SH-SY5Y (cell line): ENCODE results near the gene POLD2.

Source experiments
- GATA2 ChIP-seq: IDR thresholded peaks from 2 replicates; pipeline ENCODE4 v1.6.1; 2011; ENCODE audit warnings: mild to moderate bottlenecking, low read depth, low read length
- GATA3 ChIP-seq: IDR thresholded peaks from 2 replicates; pipeline ENCODE4 v1.6.1; 2011; ENCODE audit warnings: low read depth, mild to moderate bottlenecking, low read length, moderate library complexity

The POLD2 gene

DNA sequence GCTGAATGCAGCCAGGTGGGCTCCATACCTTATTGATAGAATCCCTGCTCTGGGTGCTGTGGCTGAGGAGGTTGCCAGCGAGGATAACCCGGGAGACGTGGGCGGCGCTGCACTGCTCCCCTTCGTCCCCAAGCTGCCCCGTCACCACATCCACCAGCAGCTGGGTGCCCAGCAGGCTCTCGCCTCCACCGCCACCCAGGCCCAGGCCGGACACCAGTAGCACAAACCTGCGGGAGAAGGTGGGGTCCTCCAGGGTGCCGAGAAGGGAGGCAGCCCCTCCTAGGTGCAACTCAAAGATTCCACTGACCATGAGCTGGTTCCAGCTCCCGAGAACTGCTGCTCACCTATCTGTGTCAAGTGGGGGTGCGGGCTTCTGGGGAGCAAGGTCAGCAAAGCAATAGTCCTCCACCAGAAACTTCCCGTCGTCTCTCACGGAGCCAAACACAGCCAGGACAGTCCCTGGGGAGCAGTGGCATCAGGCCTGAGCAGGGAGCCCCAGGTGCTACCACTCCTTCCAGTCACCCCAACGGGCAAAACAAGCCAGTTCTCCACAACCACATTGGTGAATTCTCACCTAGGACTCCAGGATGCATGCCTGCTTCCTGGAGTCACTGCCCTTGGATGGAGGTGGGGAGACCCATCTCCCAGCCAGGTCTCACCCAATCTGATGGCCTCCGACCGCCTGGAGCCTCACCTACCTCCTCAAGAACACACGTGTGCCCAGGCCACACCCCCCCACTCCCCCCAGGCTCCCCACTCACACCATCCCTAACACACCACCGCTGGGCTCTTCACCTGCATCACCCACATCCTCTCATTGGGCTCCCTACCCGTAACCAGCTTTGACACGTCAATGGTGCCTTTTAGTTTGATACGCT is 6.3 kb downstream of the POLD2 start:
- TF ChIP-seq GATA2 = no peak

DNA sequence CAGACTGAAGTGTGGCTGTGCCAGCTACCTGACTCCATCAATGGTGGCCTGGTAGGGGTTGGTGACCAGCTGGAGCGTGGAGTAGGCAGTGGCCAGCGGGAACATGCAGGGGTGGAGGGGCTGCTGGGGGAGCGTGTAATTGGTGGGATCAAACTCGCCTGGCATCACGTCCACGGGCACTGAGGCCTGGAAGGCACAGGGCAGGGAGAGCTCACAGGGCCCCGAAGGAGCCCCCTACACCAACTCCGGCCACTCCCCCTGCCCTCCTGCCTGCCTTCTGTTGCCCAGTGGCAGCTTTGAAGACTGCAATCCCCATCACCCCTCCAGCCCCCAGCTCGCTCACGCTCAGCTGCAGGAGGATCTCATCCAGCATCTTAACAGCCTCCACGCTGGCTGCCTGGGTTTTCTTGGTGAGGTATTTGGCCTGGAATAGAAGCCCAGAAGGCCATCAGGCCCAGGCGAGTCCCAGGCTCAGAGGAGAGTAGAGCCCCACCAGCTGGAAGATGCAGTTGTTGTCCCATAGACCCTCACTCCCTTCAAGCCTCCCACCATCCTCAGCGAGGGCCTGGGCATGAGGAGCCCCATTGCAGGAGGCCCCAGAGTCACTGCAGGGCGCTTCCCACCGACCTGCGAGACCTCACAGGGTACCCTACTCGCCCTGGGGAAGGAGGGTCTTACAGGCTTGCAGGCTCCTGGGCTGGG is 7.1 kb downstream of the POLD2 start:
- TF ChIP-seq GATA3 = no peak
- no peak for TF ChIP-seq GATA2

DNA sequence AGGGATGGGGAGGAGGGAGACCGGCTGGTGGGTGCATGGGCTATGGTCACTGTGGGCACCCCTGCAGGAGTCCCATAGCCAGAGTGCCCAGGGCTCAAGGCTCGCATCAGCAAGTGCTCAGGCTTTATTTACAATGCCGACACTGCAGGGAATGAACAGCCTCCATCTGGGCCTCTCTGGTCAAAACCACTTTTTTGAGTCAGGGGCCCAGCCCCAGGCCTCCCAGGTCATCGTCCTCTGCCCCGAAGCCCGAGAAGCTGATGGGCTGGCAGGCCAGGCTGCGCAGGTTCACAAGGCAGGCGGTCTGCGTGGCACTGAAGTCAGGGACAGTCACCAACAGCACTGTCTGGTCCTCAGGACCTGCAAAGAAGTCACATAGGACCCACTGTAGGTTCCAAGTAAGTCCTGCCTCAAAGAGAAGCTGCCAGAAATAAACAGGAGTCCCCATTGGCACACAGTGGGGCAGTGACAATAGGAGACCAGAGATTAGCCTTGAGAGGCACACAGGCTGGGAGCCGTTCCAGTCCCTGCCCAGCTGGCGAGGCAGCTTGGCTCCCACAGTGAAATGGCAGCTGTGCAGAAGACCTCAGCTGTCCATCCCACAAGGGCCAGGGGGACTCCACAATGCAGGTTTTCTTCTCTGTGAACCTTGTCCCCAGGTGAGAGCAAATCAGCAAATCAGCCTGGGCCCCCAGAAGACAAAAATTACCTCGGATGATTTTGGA is 8.6 kb downstream of the POLD2 start:
- TF ChIP-seq GATA3 = no peak
- TF ChIP-seq GATA2 = no peak

DNA sequence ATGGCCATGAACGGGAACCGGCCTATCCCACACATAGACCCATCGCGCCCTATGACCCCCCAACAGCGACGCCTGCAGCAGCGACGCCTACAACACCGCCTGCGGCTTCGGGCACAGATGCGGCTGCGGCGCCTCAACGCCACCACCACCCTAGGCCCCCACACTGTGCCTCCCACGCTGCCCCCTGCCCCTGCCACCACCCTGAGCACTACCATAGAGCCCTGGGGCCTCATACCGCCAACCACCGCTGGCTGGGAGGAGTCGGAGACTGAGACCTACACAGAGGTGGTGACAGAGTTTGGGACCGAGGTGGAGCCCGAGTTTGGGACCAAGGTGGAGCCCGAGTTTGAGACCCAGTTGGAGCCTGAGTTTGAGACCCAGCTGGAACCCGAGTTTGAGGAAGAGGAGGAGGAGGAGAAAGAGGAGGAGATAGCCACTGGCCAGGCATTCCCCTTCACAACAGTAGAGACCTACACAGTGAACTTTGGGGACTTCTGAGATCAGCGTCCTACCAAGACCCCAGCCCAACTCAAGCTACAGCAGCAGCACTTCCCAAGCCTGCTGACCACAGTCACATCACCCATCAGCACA is 9.5 kb downstream of the POLD2 start:
- TF ChIP-seq GATA3 (no peak), GATA2 (no peak)

DNA sequence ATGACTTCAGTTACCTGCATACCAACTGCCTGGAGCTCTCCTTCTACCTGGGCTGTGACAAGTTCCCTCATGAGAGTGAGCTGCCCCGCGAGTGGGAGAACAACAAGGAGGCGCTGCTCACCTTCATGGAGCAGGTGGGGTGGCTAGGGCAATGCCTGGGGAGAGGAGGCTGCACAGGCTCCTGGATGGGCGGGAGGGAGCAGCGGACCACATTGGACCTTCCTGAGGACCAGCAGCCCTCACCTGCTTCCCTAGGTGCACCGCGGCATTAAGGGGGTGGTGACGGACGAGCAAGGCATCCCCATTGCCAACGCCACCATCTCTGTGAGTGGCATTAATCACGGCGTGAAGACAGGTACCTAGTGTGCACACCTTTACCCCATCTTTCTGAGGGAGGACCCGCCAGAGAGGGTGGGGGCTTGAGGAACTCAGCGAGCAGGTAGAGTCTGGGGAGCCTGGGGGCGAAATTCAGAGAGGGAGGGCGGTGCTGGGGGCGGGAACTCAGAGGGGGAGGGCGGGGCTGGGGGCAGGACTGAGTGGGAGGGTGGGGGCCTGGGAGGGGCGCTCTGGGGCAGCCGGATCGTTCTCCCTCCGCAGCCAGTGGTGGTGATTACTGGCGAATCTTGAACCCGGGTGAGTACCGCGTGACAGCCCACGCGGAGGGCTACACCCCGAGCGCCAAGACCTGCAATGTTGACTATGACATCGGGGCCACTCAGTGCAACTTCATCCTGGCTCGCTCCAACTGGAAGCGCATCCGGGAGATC is 10.2 kb downstream of the POLD2 start:
- TF ChIP-seq GATA3 (no peak), GATA2 (no peak)

DNA sequence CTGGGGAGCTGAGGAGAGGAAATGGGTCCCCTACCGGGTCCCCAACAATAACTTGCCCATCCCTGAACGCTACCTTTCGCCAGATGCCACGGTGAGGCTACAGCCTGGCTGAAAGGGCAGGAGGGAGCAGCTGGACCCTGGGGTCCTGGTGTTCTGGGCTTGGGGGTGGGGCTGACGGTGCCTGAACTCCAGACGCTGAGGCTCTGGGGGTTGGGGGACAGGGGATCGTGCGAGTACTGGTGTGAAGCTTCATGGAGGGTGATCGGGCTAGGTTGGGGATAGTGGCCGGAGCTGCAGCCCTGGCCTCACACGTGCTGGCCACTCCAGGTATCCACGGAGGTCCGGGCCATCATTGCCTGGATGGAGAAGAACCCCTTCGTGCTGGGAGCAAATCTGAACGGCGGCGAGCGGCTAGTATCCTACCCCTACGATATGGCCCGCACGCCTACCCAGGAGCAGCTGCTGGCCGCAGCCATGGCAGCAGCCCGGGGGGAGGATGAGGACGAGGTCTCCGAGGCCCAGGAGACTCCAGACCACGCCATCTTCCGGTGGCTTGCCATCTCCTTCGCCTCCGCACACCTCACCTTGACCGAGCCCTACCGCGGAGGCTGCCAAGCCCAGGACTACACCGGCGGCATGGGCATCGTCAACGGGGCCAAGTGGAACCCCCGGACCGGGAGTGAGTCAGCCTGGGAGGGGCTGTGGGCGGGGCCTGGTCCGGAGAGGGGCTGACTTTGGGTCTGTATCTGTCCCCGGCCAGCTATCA is 10.9 kb downstream of the POLD2 start:
- TF ChIP-seq GATA3 (no peak), GATA2 (no peak)

DNA sequence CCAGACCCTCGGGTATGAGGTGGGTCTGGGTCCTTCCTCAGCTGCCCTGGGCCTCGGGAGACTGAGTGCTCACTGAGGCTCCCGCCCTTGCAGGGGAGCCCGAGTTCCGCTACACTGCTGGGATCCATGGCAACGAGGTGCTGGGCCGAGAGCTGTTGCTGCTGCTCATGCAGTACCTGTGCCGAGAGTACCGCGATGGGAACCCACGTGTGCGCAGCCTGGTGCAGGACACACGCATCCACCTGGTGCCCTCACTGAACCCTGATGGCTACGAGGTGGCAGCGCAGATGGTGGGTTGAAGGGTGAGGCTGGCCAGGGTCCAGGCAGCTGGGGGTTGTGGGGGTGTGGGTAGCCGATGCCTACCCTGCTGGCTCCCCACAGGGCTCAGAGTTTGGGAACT is 11.6 kb downstream of the POLD2 start:
- TF ChIP-seq GATA2 = no peak
- TF ChIP-seq GATA3 = no peak

DNA sequence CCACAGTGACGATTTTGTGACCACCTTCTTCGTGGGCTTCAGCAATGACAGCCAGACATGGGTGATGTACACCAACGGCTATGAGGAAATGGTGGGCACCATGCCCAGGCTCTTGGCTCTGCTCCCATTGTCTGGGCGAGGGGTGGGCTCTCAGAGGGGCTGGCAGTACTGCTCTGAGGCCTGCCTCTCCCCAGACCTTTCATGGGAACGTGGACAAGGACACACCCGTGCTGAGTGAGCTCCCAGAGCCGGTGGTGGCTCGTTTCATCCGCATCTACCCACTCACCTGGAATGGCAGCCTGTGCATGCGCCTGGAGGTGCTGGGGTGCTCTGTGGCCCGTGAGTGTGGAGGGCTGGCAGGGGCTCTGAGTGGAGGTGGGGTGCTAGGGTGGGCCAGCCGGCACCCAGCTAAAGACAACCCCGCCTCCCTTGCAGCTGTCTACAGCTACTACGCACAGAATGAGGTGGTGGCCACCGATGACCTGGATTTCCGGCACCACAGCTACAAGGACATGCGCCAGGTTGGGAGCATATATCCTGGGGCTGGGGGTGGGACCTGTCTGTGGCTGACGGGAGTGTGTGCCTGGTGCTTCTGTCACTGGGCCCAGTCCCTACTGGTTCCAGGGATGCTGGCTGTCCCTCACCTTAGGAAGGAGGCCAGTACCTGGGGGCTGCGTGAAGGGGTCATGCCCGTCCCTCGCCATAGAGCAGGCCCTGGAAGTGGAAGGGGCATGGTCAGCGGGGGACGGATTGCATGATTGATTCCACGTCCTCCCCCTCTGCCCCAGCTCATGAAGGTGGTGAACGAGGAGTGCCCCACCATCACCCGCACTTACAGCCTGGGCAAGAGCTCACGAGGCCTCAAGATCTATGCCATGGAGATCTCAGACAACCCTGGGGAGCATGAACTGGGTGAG is 12.4 kb downstream of the POLD2 start:
- TF ChIP-seq GATA2 (no peak), GATA3 (no peak)

DNA sequence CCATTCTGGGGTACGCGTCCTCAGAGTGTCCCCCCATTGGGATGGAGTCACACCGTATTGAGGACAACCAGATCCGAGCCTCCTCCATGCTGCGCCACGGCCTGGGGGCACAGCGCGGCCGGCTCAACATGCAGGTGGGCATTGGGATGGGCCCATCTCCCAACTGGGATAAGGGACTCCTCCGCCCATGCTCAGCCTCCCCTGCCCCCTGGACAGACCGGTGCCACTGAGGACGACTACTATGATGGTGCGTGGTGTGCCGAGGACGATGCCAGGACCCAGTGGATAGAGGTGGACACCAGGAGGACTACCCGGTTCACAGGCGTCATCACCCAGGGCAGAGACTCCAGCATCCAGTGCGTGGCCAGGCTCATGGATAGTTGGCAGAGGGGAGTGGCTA is 13.4 kb downstream of the POLD2 start:
- TF ChIP-seq GATA2 = no peak
- TF ChIP-seq GATA3 = no peak

DNA sequence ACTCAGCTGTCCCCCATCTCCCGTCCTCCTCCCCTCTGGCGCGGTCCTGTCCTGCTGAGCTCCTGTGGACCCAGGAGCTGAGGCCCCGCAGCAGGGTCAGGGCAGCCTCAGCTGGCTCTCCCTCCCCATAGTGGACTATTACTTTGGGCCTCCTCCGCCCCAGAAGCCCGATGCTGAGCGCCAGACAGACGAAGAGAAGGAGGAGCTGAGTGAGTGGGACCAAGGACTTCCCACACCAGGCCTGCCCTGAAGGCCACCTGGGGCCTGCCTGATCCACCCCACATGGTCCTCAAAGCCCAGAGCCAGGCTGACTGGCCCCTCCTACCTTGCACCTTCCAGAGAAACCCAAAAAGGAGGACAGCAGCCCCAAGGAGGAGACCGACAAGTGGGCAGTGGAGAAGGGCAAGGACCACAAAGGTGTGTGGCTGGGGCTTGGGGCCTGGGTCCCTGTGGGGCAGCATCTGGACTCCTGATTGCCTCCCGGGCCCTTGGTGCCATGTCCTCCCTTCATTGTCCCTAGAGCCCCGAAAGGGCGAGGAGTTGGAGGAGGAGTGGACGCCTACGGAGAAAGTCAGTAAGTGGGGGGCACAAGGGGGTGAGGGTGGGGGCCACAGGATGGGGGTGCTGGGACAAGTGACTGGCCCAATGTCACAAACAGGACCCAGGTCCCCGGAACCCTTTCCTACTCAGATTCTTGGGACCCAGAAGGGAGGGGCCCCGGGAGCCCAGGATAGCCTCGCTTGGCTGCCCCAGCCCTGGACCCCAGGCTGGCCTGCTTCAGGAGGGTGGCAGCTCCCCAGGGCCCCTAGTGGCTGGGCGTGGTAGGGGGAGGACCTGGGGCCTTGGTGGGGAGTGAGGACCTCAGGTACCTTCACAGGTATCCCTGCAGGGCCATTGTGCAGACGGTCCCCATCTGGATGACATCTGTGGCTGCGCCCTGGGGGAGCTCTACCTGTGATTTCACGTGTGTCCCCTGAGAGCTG is 14.3 kb downstream of the POLD2 start:
- TF ChIP-seq GATA2 (no peak), GATA3 (no peak)
